Psoas muscle (tissue), 8 donors: ENCODE results near the gene SEMA3D. TPM values are rescaled to one million over a fixed set of nuclear protein-coding genes. Genes with fewer than 3 reads are reported as not detected.

Source experiments
- ATAC-seq, 4 donors: fragments of 200-7000 bp; cut with Tn5 transposase; one replicate each; pipeline ENCODE4 v1.9.1; 2020; ENCODE audit warnings: moderate library complexity in 3 of 4, mild to moderate bottlenecking in 2 of 4
- DNase-seq, 2 donors: peaks; one replicate each; pipeline ENCODE4 v3.0.0-alpha.2; 2020
- H3K27ac ChIP-seq: fragments of 200-600 bp; one replicate; pipeline ENCODE4 v1.8.0; 2022
- H3K27me3 ChIP-seq, 3 donors: fragments of 200-600 bp in 1 of 3; one replicate each; pipeline versions ENCODE4 v1.6.1 to v1.8.0; 2013 to 2022; ENCODE audit warnings: low read length in 2 of 3, mild to moderate bottlenecking in 2 of 3, moderate library complexity in 1 of 3; ENCODE audit not compliant: insufficient read depth in 3 of 3
- H3K36me3 ChIP-seq, 2 donors: fragments of 200-600 bp in 1 of 2; one replicate each; pipeline versions ENCODE4 v1.6.1 to v1.8.0; 2013 to 2022; ENCODE audit warnings: low read depth in 1 of 2, mild to moderate bottlenecking in 1 of 2, moderate library complexity in 1 of 2; ENCODE audit not compliant: insufficient read depth in 1 of 2
- H3K4me1 ChIP-seq: fragments of 200-600 bp; one replicate; pipeline ENCODE4 v1.8.0; 2022
- H3K4me3 ChIP-seq: fragments of 200-600 bp; one replicate; pipeline ENCODE4 v1.8.0; 2022; ENCODE audit warnings: mild to moderate bottlenecking
- H3K9me3 ChIP-seq: fragments of 200-600 bp; one replicate; pipeline ENCODE4 v1.8.0; 2022
- WGBS, 3 donors: extraction: QIAGEN DNeasy Blood & Tissue Kit; methylation state at CpG; one replicate each; pipeline versions ENCODE4 v1.1.6 to v1.1.7; 2013; 5-methylcytosine and 5-hydroxymethylcytosine counted together
- intact Hi-C, 2 donors: fragments of 100-400 bp; cut with DNase I; formaldehyde crosslinking; loops; one replicate each; pipeline versions ENCODE4 v1.11.0 to v1.14.2; 2022
- polyA plus RNA-seq, 3 donors: library from polyadenylated mRNA; stranded (reverse); fragments of 200-250 nt; gene quantifications; one replicate each; pipeline ENCODE4 v1.2.3, GENCODE V29; 2013
- total RNA-seq, 4 donors: library from RNA; stranded (reverse); fragmentation: NEBNext Ultra II Directional in 2 of 4; extraction: Animal tissue kit (Norgen Biotek cat#: 25700) in 2 of 4; gene quantifications; one replicate each; pipeline versions ENCODE4 v1.2.1 to v1.2.4, GENCODE V29; 2021 to 2023
- TF ChIP-seq, protein P1 (sequence below): fragments of 200-600 bp; IDR thresholded peaks from one replicate; pipeline ENCODE4 v1.8.0; 2022; ENCODE audit warnings: antibody characterized with exemption
- donor health status: healthy with polysubstance abuse.
- donor health status: DM: no; HTN: no; CAD: no; lungs with moderate emphysema.
- donor health status: Bipolar disorder and iron deficiency.
- donor health status: healthy.
- donor health status: DM: yes; HTN: yes; CAD: no.
- donor health status: DM: no; HTN: no; CAD: no.
- donor health status: DM: no; HTN: no; CAD: no.
- donor health status: DM: yes; HTN: yes; CAD: no.

SEMA3D gene
- total and polyA plus RNA-seq, 7 donors, result 0.01 to 0.28 (median 0.06) TPM; not detected in 1

- WGBS, 3 donors, result 80 to 88% (median 82%) methylated on average over 4 of the region's 4 CpGs
- H3K36me3 ChIP-seq, result no peaks in the 10 kb centered on the region
These were observed 134.7 kb downstream of the SEMA3D start for GRCh38 chr7:85052056-85052737.

GRCh38 chr7:85046534-85046933 lies 140.3 kb downstream of the SEMA3D start:
- Histone ChIP-seq H3K9me3 (no peaks in the 10 kb centered on the region), H3K27ac (no peak overlapping the region), H3K27me3 (no peaks in the 10 kb centered on the region), H3K4me1 (no peaks in the 10 kb centered on the region), H3K36me3 (no peaks in the 10 kb centered on the region), H3K4me3 (no peak overlapping the region)
- TF ChIP-seq, protein P1, sequence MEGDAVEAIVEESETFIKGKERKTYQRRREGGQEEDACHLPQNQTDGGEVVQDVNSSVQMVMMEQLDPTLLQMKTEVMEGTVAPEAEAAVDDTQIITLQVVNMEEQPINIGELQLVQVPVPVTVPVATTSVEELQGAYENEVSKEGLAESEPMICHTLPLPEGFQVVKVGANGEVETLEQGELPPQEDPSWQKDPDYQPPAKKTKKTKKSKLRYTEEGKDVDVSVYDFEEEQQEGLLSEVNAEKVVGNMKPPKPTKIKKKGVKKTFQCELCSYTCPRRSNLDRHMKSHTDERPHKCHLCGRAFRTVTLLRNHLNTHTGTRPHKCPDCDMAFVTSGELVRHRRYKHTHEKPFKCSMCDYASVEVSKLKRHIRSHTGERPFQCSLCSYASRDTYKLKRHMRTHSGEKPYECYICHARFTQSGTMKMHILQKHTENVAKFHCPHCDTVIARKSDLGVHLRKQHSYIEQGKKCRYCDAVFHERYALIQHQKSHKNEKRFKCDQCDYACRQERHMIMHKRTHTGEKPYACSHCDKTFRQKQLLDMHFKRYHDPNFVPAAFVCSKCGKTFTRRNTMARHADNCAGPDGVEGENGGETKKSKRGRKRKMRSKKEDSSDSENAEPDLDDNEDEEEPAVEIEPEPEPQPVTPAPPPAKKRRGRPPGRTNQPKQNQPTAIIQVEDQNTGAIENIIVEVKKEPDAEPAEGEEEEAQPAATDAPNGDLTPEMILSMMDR, result no peak
- 91% methylated on average over 1 of the region's 1 CpG for WGBS, 3 donors
- DNase-seq (no peak), ATAC-seq (no peak)
- intact Hi-C loops, result no loop called here

More at GRCh38 chr7:85052056-85052737, 134.7 kb downstream of the SEMA3D start:
- DNase-seq, result no peak
- intact Hi-C loops, result no loop called here
- H3K4me3 ChIP-seq, result no peak overlapping the region
- no peak for ATAC-seq
- H3K4me1 ChIP-seq, result no peaks in the 10 kb centered on the region
- H3K27ac ChIP-seq, result no peak overlapping the region
- TF ChIP-seq, protein P1, result no peak
- H3K9me3 ChIP-seq, result no peaks in the 10 kb centered on the region
- no peaks in the 10 kb centered on the region for H3K27me3 ChIP-seq

GRCh38 chr7:85041605-85042216 lies 145.1 kb downstream of the SEMA3D start:
- ATAC-seq (peak in 1 of 4 donors; percentile 42), DNase-seq (peak; percentile 31 to 56)
- Histone ChIP-seq H3K36me3 (no peaks in the 10 kb centered on the region), H3K27me3 (no peaks in the 10 kb centered on the region), H3K27ac (no peak overlapping the region), H3K9me3 (no peaks in the 10 kb centered on the region), H3K4me1 (no peaks in the 10 kb centered on the region), H3K4me3 (no peak overlapping the region)
- WGBS, 3 donors, result 59 to 64% (median 62%) methylated on average over 6 of the region's 6 CpGs
- TF ChIP-seq, protein P1, result peak; percentile 55
- intact Hi-C loops, result loop anchor here in 1 of 2 donors (5.0 kb wide), 1 partner anchor 511 kb away; no protein-coding TSS in a partner anchor

DNA sequence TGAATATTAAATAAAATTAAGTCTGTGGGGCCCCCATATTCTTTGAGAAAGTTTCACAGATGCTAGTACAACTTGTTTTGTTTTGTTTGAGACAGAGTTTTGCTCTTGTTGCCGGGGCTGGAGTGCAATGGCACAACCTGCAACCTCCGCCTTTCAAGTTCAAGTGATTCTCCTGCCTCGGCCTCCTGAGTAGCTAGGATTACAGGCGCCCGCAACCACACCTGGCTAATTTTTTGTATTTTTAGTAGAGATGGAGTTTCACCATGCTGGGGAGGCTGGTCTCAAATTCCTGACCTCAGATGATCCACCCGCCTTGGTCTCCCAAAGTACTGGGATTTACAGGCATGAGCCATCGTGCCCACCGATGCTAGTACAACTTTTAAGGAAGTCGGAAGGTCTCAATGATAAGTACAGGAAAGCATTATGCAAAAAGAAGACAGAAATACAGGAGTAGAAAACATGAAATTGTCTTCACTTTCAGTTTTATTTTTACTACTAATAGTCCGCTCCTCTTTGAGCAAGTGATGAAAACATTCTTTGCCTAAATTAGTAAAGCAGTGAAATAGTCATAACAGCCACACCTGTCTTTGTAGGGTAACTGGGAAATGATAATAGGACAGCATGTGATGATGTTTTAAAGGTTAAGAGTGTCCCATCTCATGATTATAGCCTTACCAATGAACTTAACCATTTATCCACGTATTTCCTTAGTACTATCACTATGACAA lies 147.5 kb downstream of the SEMA3D start:
- TF ChIP-seq, protein P1, result no peak
- no peak overlapping the region for H3K4me3 ChIP-seq
- H3K9me3 ChIP-seq, result no peaks in the 10 kb centered on the region
- WGBS, 3 donors, result 82 to 84% (median 84%) methylated on average over 11 of the region's 11 CpGs
- H3K4me1 ChIP-seq, result no peaks in the 10 kb centered on the region
- ATAC-seq (no peak), DNase-seq (no peak)
- H3K36me3 ChIP-seq, result no peaks in the 10 kb centered on the region
- no peaks in the 10 kb centered on the region for H3K27me3 ChIP-seq
- intact Hi-C loops, result no loop called here
- no peak overlapping the region for H3K27ac ChIP-seq
